Subcutaneous adipose tissue (tissue), 4 donors: ENCODE data around the gene GDE1. TPM values are rescaled to one million over a fixed set of nuclear protein-coding genes. Genes with fewer than 3 reads are reported as not detected.

Source experiments
- total RNA-seq, 4 donors: library from RNA; depleted of rRNA; stranded (reverse); fragments of >200 nt; gene quantifications; one replicate each; pipeline ENCODE4 v1.1.0, GENCODE V29; 2016
- TF ChIP-seq, protein P1 (sequence below): fragments of 450-650 bp; IDR thresholded peaks from one replicate; pipeline ENCODE4 v1.5.1; 2016; ENCODE audit warnings: low read depth, mild to moderate bottlenecking, control low read depth, antibody characterized with exemption, moderate library complexity

GDE1 gene
- total RNA-seq, 4 donors from 2014 or later, result 63.3 to 86.3 (median 74.5) TPM

DNA sequence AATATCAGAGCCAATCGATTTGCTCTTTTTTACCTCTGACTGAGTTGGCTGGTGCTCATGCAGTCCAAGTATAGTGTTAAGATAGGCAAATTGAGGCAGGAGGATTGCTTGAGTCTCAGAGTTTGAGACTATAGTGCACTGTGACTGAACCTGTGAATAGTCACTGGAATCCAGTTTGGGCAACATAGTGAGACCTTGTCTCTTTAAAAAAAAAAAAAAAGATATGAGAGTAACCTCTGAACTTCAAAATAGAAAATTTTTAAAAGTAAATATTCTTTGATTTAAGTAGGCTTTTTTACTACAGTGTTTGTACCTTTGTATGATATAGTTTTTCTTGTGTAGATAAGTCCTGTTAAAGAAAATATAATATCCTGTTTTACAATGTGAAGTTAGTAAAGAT is 5.3 kb upstream of the GDE1 start:
- TF ChIP-seq, protein P1, sequence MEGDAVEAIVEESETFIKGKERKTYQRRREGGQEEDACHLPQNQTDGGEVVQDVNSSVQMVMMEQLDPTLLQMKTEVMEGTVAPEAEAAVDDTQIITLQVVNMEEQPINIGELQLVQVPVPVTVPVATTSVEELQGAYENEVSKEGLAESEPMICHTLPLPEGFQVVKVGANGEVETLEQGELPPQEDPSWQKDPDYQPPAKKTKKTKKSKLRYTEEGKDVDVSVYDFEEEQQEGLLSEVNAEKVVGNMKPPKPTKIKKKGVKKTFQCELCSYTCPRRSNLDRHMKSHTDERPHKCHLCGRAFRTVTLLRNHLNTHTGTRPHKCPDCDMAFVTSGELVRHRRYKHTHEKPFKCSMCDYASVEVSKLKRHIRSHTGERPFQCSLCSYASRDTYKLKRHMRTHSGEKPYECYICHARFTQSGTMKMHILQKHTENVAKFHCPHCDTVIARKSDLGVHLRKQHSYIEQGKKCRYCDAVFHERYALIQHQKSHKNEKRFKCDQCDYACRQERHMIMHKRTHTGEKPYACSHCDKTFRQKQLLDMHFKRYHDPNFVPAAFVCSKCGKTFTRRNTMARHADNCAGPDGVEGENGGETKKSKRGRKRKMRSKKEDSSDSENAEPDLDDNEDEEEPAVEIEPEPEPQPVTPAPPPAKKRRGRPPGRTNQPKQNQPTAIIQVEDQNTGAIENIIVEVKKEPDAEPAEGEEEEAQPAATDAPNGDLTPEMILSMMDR, result no peak

DNA sequence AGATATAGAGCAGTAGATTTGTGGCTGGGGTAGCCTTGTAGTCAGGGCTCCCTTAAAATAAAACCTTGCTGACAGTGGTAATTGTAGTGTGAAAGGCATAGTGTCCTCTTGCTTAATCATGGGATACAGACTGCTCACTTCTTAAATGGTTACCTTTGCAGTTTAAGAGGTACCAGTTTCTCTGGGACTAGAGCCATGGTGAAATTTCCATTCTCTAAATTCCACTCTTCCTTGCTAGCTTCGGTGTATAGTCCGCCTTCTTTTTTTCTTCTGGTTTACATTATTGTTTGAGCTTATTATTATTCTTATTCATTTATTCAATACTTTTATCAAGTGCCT is 3.5 kb upstream of the GDE1 start:
- TF ChIP-seq, protein P1, result no peak

DNA sequence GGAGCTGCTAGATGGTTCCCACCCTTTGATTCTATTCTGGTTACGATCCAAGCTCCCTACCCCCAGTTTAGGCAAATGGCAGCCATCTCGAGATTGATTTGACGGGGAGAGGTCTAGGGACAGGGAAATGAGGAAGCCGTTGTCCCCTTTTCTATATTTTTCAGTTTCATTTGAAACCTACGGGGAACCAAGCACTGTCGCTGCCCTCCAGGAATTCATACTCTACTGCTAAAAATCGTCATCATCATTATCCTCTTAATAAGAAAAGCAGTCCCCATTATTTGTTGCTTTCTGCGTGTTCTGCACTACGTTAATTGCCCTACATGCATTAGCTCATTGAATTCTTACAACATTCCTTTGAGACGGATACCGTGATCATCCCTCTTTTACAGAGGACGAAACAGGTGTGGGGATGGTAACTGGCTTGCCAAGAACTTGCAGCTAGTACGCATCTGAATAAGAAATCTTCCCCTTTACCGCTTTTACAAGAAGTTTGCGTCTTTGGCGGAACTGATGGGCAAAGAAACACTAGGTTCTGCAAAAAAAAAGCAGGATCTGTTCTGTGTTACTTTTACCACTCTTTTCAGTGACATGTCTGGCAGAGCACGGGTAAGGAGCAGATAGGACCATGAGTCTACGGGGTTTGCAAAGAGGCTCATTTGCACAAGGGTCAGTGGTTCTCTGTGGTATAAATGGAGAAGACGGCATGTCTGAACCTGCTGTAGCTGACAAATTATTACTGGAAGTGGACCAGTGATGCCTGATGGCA is 2.9 kb upstream of the GDE1 start:
- TF ChIP-seq, protein P1, result no peak

DNA sequence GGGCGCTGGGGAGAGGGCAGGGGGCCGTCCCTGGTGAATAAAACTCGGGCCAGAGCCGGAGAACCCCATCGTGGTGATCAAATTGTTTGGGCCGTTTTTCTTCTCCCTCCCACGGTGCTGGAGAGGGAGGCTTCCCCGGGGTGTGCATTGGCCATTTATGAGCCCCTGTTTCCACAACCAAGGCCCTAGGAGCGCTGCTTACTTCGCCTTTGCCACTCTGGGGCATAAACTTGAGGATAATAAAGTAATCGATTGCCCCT is 2.4 kb upstream of the GDE1 start:
- TF ChIP-seq, protein P1, result no peak

DNA sequence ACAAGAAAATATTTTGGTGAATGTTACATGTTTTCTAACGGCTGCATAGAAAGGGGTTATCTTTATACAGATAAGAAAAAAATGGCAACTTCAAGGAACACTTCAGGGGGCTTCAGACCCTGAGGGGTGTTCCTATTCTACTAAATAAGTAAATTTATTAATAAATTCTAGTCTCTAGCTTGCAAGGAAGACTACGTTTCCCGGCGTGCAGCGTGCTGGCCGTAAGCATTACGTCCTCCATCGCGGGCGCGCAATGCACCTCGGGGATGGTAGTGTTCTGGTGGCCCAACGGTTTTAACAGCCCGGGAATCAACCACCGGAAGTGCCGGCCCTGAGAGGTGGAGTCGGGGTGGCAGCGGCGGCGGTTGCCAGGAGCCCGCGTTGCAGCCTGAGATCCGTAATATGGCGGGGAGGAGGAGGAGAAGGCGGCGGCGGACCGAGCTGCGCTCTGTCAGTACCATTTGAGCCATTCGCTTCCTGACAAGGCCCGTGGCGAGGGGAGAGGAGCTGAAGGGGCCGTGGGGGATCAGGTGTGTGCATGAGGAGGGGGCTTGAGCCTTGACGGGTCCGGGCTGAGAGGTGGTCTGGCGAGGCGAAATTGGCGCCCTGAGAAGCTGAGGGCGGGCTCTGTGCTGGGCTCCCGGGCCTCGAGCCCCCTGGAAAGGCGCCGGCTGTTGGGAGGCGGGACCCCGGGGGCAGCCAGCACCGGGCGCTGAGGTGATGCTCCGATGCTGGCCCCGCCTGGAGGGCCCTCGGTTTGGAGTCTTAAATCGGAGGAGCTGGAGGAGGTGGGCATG is 1.9 kb upstream of the GDE1 start, which contains the start of gene CCP110:
Gene CCP110, plus strand, starts transcription at position 384 of the 797 bp plus-strand sequence. CDS start 3,940 bp downstream, outside the sequence.
- TF ChIP-seq, protein P1, result no peak

DNA sequence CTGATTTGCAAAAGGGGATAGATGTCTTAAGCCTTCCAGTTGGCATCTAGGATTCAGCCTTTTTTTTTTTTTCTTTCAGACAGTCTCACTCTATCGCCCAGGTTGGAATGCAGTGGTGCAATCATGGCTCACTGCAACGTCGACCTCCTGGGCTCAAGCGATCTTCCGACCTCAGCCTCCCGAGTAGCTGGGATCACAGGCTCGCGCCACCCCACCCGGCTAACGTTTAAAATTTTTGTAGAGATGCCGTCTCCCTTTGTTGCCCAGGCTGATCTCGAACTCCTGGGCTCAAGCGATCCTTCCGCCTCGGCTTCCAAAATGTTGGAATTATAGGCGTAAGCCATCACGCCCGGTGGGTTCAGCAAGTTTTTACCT is 1.3 kb upstream of the GDE1 start:
- TF ChIP-seq, protein P1, result no peak

DNA sequence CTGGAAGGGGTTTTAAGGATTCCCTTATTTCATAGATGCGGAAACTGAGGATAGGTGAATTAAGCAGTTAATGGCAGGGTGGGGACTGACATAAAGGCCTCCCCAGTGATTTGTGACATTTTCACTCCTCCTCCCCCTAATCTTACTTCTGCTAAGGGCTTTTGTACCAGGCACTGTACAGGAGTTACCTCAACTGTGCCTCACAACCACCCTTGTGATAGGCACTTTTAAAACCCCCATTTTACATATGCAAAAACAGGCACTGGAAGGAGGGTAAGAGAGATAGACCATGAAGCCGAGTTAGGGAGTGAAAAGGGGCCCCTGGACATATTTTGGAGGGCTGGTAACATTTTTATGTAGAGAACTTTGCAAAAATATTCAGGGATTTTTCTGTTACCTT is 862 bp upstream of the GDE1 start:
- TF ChIP-seq, protein P1, result no peak
